ENCODE data around the gene DOK7. TPM values are rescaled to one million over a fixed set of nuclear protein-coding genes. Genes with fewer than 3 reads are reported as not detected.

Gene DOK7
- total RNA-seq, 6 experiments from 2014 or later = 0.73 to 2.4 (median 1.5) TPM

DNA sequence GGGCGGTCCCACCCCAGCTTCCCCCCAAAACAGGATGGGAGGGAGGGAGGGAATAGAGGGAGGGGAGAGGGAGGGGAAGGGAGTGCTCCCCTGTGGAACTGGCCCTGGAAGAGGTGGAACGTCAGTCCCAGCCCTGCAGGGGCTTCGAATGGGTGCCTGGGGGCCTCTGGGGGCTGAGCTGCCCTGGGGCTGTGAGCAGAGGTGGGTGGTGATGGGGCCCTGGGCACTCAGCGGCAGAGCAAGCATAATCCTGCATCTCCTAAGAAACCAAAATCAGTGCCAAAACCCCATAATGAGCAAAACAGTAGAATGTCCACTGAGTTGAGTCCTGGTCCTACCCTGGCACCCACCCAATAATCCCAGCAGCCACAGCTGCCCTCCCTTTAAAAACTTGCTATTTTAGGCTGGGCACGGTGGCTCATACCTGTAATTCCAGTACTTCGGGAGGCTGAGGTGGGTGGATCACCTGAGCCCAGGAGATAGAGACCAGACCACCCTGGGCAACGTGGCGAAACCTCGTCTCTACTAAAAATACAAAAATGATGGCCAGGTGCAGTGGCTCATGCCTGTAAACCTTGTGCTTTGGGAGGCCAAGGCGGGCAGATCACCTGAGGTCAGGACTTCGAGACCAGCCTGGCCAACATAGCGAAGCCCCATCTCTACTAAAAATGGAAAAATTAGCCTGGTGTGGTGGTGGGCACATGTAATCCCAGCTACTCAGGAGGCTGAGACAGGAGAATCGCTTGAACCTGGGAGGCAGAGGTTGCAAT is 11.1 kb downstream of the DOK7 start:
- H3K27me3 ChIP-seq = no peaks in the 10 kb centered on the region
- H3K4me1 ChIP-seq = no peaks in the 10 kb centered on the region
- H3K4me3 ChIP-seq = no peak overlapping the region
- H3K27ac ChIP-seq = no peak overlapping the region
- whole genome bisulfite sequencing (ENCODE audit: insufficient coverage, low coverage, low lambda C conversion rate, missing lambda C conversion rate) = 81% methylated on average over 2 of the region's 13 CpGs
- TF ChIP-seq, protein P1, sequence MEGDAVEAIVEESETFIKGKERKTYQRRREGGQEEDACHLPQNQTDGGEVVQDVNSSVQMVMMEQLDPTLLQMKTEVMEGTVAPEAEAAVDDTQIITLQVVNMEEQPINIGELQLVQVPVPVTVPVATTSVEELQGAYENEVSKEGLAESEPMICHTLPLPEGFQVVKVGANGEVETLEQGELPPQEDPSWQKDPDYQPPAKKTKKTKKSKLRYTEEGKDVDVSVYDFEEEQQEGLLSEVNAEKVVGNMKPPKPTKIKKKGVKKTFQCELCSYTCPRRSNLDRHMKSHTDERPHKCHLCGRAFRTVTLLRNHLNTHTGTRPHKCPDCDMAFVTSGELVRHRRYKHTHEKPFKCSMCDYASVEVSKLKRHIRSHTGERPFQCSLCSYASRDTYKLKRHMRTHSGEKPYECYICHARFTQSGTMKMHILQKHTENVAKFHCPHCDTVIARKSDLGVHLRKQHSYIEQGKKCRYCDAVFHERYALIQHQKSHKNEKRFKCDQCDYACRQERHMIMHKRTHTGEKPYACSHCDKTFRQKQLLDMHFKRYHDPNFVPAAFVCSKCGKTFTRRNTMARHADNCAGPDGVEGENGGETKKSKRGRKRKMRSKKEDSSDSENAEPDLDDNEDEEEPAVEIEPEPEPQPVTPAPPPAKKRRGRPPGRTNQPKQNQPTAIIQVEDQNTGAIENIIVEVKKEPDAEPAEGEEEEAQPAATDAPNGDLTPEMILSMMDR (IDR thresholded peaks at IDR 0.05) = no peak
- TF ChIP-seq POLR2A (IDR thresholded peaks at IDR 0.05) = no peak
- H3K36me3 ChIP-seq = no peaks in the 10 kb centered on the region
- DNase-seq (no peak), ATAC-seq (no peak)
- intact Hi-C loops (cut with DNase I) = no loop called here
- H3K9me3 ChIP-seq = no peaks in the 10 kb centered on the region

GRCh38 chr4:3475041-3475712 is 12.1 kb downstream of the DOK7 start:
- DNase-seq (no peak), ATAC-seq (no peak)
- TF ChIP-seq POLR2A (IDR thresholded peaks at IDR 0.05) = no peak
- TF ChIP-seq, protein P1 (IDR thresholded peaks at IDR 0.05) = no peak
- no peaks in the 10 kb centered on the region for H3K36me3 ChIP-seq
- intact Hi-C loops (cut with DNase I) = no loop called here
- no peak overlapping the region for H3K27ac ChIP-seq
- no peaks in the 10 kb centered on the region for H3K4me1 ChIP-seq
- H3K4me3 ChIP-seq = no peak overlapping the region
- WGBS (ENCODE audit: insufficient coverage, low coverage, low lambda C conversion rate, missing lambda C conversion rate) = 88% methylated on average over 2 of the region's 15 CpGs
- no peaks in the 10 kb centered on the region for H3K27me3 ChIP-seq
- no peaks in the 10 kb centered on the region for H3K9me3 ChIP-seq

GRCh38 chr4:3475713-3476260 is 12.7 kb downstream of the DOK7 start:
- no peaks in the 10 kb centered on the region for H3K4me1 ChIP-seq
- H3K9me3 ChIP-seq = no peaks in the 10 kb centered on the region
- DNase-seq (peak in 1 of 3 donors; percentile 10), ATAC-seq (no peak)
- TF ChIP-seq POLR2A (IDR thresholded peaks at IDR 0.05) = no peak
- TF ChIP-seq, protein P1 (IDR thresholded peaks at IDR 0.05) = no peak
- no peaks in the 10 kb centered on the region for H3K27me3 ChIP-seq
- 71% methylated on average over 11 of the region's 22 CpGs for WGBS (ENCODE audit: insufficient coverage, low coverage, low lambda C conversion rate, missing lambda C conversion rate)
- H3K4me3 ChIP-seq = no peak overlapping the region
- no peaks in the 10 kb centered on the region for H3K36me3 ChIP-seq
- H3K27ac ChIP-seq = no peak overlapping the region
- intact Hi-C loops (cut with DNase I) = no loop called here

DNA sequence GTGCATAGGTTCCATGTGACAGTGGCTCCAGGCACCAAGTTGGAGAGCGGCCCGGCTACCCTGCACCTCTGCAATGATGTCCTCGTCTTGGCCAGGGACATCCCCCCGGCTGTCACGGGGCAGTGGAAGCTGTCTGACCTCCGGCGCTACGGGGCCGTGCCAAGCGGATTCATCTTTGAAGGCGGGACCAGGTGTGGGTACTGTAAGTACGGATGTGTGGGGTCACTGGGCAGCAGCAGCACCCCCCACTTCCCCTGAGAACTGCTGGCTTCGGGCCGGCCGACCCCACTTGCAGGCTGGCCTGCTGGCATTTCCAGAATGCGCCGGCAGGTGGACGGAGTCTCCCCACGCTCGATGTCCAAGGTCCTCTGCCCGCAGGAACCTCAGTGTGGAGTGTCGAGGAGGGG is 13.2 kb downstream of the DOK7 start:
- no peak for ATAC-seq
- Histone ChIP-seq H3K4me3 (no peak overlapping the region), H3K36me3 (no peaks in the 10 kb centered on the region), H3K27ac (no peak overlapping the region), H3K4me1 (no peaks in the 10 kb centered on the region), H3K9me3 (no peaks in the 10 kb centered on the region), H3K27me3 (no peaks in the 10 kb centered on the region)
- 90% methylated on average over 13 of the region's 22 CpGs for WGBS (ENCODE audit: insufficient coverage, low coverage, low lambda C conversion rate, missing lambda C conversion rate)
- TF ChIP-seq POLR2A (IDR thresholded peaks at IDR 0.05) = no peak
- TF ChIP-seq, protein P1 (IDR thresholded peaks at IDR 0.05) = no peak
- intact Hi-C loops (cut with DNase I) = no loop called here
- no peak for DNase-seq
